Spleen (tissue), 11 donors: ENCODE data around the gene SLC36A4. TPM values are rescaled to one million over a fixed set of nuclear protein-coding genes. Genes with fewer than 3 reads are reported as not detected.

Experiments
- DNase-seq: peaks from one replicate; pipeline ENCODE4 v3.0.0-alpha.2; 2020
- H3K27ac ChIP-seq, 8 donors: fragments of 200-600 bp; sonication (generic) in 7 of 8; 1 replicate in 4 of 8; 2 replicates in 4 of 8; pipeline versions ENCODE4 v1.5.0 to v1.8.0; 2016 to 2021; ENCODE audit warnings: inconsistent platforms in 4 of 8, mild to moderate bottlenecking in 4 of 8, moderate library complexity in 1 of 8
- H3K27me3 ChIP-seq, 7 donors: fragments of 200-600 bp; sonication (generic) in 6 of 7; replicated peaks in 1 of 7; 1 replicate in 4 of 7; 2 replicates in 3 of 7; pipeline versions ENCODE4 v1.5.0 to v1.8.0; 2016 to 2021; ENCODE audit warnings: inconsistent platforms in 3 of 7, mild to moderate bottlenecking in 1 of 7
- H3K36me3 ChIP-seq, 6 donors: fragments of 200-600 bp; sonication (generic) in 5 of 6; 1 replicate in 4 of 6; 2 replicates in 2 of 6; pipeline versions ENCODE4 v1.5.0 to v1.8.0; 2016 to 2021; ENCODE audit warnings: inconsistent platforms in 2 of 6
- H3K4me1 ChIP-seq, 6 donors: fragments of 200-600 bp; sonication (generic) in 5 of 6; 1 replicate in 3 of 6; 2 replicates in 3 of 6; pipeline versions ENCODE4 v1.5.0 to v1.8.0; 2016 to 2021; ENCODE audit warnings: inconsistent platforms in 3 of 6
- H3K4me3 ChIP-seq, 8 donors: fragments of 200-600 bp; sonication (generic) in 7 of 8; 1 replicate in 4 of 8; 2 replicates in 4 of 8; pipeline versions ENCODE4 v1.5.0 to v1.8.0; 2016 to 2021; ENCODE audit warnings: inconsistent platforms in 4 of 8, mild to moderate bottlenecking in 4 of 8, moderate library complexity in 2 of 8
- H3K9me3 ChIP-seq, 8 donors: fragments of 200-600 bp; sonication (generic) in 7 of 8; 1 replicate in 4 of 8; 2 replicates in 4 of 8; pipeline versions ENCODE4 v1.5.0 to v1.8.0; 2016 to 2021; ENCODE audit warnings: inconsistent platforms in 4 of 8
- POLR2A ChIP-seq, 3 donors: fragments of 450-650 bp; IDR thresholded peaks; one replicate each; pipeline ENCODE4 v1.5.1; 2017; ENCODE audit warnings: antibody characterized with exemption in 3 of 3, mild to moderate bottlenecking in 1 of 3
- POLR2AphosphoS5 ChIP-seq, 3 donors: sonication (generic); formaldehyde crosslinking; IDR thresholded peaks; one replicate each; pipeline ENCODE4 v1.5.1; 2017; ENCODE audit warnings: antibody characterized with exemption in 3 of 3
- WGBS, 5 donors: extraction: QIAGEN DNeasy Blood & Tissue Kit in 3 of 5; methylation state at CpG; one replicate each; pipeline versions ENCODE4 v1.1.5 to v1.1.7; 2013 to 2018; 5-methylcytosine and 5-hydroxymethylcytosine counted together
- intact Hi-C: fragments of 100-400 bp; cut with DNase I; formaldehyde crosslinking; loops from one replicate; pipeline ENCODE4 v1.15.0; 2023; ENCODE audit warnings: low total_unique reads
- polyA plus RNA-seq, 3 donors: library from polyadenylated mRNA; stranded (reverse); fragments of 200-250 nt; gene quantifications; one replicate each; pipeline ENCODE4 v1.2.1, GENCODE V29; 2013
- total RNA-seq, 7 donors: library from RNA; depleted of rRNA in 3 of 7; stranded (reverse); fragments of >200 nt in 3 of 7; fragmentation: NEBNext Ultra II Directional in 4 of 7; extraction: Animal tissue kit (Norgen Biotek cat#: 25700) in 4 of 7; gene quantifications; one replicate each; pipeline versions ENCODE4 v1.1.0 to v1.2.1, GENCODE V29; 2016 to 2021
- TF ChIP-seq, protein P1 (sequence below), 11 experiments: fragments of 200-600 bp in 7 of 11; fragments of 450-650 bp in 4 of 11; sonication (generic) in 4 of 11; IDR thresholded peaks in 8 of 11; conservative IDR thresholded peaks in 3 of 11; 1 replicate in 7 of 11; 2 replicates in 4 of 11; pipeline versions ENCODE4 v1.4.0 to v1.8.0; 2016 to 2021; ENCODE audit warnings: antibody characterized with exemption in 11 of 11, inconsistent platforms in 4 of 11, mild to moderate bottlenecking in 1 of 11
- donor health status: healthy with polysubstance abuse.
- donor health status: DM: no; HTN: no; CAD: no; lungs with moderate emphysema.
- donor health status: DM: no; HTN: no; CAD: no.
- donor health status: Bipolar disorder and iron deficiency.
- donor health status: healthy.
- donor health status: DM: no; HTN: no; CAD: no.
- donor health status: DM: yes; HTN: yes; CAD: no.

Gene SLC36A4
- total and polyA plus RNA-seq, 10 donors, result 2.6 to 41.4 (median 17.3) TPM

DNA sequence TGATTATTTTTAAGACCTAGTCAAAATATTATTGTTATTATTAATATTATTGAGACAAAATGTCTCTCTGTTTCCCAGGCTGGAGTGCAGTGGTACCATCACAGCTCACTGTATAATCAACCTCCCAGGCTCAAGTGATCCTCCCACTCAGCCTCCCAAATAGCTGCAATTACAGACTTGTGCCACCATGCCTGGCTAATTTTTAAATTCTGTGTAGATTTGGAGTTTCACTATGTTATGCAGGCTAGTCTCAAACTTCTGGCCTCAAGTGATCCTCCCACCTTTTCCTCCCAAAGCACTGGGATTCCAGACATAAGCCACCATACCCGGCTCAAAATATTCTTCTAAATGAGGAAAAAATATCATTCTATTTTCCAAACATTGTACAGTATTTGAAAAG, 37.0 kb downstream of the SLC36A4 start:
- Histone ChIP-seq H3K27me3 (no peaks in the 10 kb centered on the region), H3K4me3 (no peak overlapping the region), H3K4me1 (no peaks in the 10 kb centered on the region), H3K27ac (no peak overlapping the region), H3K9me3 (peaks cover 0 to 13% (median 5%) of the 10 kb centered on the region in 8 donors), H3K36me3 (peaks cover 0 to 98% (median 19%) of the 10 kb centered on the region in 6 donors)
- TF ChIP-seq, protein P1, sequence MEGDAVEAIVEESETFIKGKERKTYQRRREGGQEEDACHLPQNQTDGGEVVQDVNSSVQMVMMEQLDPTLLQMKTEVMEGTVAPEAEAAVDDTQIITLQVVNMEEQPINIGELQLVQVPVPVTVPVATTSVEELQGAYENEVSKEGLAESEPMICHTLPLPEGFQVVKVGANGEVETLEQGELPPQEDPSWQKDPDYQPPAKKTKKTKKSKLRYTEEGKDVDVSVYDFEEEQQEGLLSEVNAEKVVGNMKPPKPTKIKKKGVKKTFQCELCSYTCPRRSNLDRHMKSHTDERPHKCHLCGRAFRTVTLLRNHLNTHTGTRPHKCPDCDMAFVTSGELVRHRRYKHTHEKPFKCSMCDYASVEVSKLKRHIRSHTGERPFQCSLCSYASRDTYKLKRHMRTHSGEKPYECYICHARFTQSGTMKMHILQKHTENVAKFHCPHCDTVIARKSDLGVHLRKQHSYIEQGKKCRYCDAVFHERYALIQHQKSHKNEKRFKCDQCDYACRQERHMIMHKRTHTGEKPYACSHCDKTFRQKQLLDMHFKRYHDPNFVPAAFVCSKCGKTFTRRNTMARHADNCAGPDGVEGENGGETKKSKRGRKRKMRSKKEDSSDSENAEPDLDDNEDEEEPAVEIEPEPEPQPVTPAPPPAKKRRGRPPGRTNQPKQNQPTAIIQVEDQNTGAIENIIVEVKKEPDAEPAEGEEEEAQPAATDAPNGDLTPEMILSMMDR (IDR thresholded peaks at IDR 0.05 in 8 of 11, conservative IDR thresholded peaks at IDR 0.05 in 3 of 11), result no peak
- TF ChIP-seq POLR2AphosphoS5 (IDR thresholded peaks at IDR 0.05) (no peak), POLR2A (IDR thresholded peaks at IDR 0.05) (no peak)
- intact Hi-C loops, result no loop called here
- DNase-seq, result no peak
- WGBS, 5 donors, result 89 to 100% (median 94%) methylated on average over 1 of the region's 1 CpG

DNA sequence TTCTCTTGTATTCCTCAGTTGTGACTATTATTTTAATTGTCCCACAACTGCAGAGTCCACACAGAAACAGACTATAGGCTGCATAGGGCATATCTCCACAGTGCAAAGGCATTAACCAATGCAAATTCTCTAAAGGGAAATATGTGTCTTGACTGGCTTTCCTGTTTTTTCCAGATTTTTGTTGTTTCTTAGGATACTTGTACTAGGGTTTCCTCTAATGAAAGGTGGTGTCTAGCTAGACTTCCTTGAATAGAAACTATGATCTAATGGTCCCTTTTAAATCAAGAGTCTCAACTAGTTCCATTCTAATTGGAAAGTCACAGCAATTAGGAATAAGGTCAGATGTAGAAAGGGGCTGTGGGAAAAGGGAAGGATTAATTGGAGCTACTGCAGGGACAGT, 37.6 kb downstream of the SLC36A4 start:
- H3K4me1 ChIP-seq, result no peaks in the 10 kb centered on the region
- no peak overlapping the region for H3K4me3 ChIP-seq
- TF ChIP-seq POLR2A (IDR thresholded peaks at IDR 0.05) (no peak), POLR2AphosphoS5 (IDR thresholded peaks at IDR 0.05) (no peak)
- TF ChIP-seq, protein P1 (IDR thresholded peaks at IDR 0.05 in 8 of 11, conservative IDR thresholded peaks at IDR 0.05 in 3 of 11), result no peak
- no peak for DNase-seq
- intact Hi-C loops, result no loop called here
- H3K36me3 ChIP-seq, result peaks cover 0 to 92% (median 19%) of the 10 kb centered on the region in 6 donors
- H3K27me3 ChIP-seq, result no peaks in the 10 kb centered on the region
- H3K9me3 ChIP-seq, result peaks cover 0 to 15% (median 5%) of the 10 kb centered on the region in 8 donors
- H3K27ac ChIP-seq, result no peak overlapping the region

DNA sequence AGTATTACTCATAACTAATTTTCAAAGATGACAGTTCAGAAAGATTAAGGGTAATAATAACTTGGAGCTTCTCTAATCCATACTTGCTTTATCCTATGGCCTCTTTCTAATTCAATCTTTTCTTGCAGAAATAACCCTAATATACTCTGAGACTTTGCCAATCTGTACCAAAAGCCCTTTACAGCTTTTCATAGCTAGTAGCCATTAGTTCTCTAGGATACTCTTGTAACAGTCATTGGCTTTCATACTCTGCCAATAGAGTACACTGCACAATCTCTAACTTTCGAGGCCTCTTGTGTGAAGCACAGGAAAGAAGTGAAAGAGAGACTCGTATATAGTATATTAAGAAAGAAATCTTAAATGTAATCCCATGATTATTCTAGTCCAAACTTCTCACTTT, 38.1 kb downstream of the SLC36A4 start:
- 84 to 98% (median 90%) methylated on average over 2 of the region's 2 CpGs for WGBS, 5 donors
- intact Hi-C loops, result no loop called here
- no peak overlapping the region for H3K27ac ChIP-seq
- H3K36me3 ChIP-seq, result peaks cover 0 to 87% (median 14%) of the 10 kb centered on the region in 6 donors
- H3K9me3 ChIP-seq, result peaks cover 0 to 15% (median 5%) of the 10 kb centered on the region in 8 donors
- DNase-seq, result no peak
- H3K27me3 ChIP-seq, result no peaks in the 10 kb centered on the region
- TF ChIP-seq POLR2AphosphoS5 (IDR thresholded peaks at IDR 0.05) (no peak), POLR2A (IDR thresholded peaks at IDR 0.05) (no peak)
- TF ChIP-seq, protein P1 (IDR thresholded peaks at IDR 0.05 in 8 of 11, conservative IDR thresholded peaks at IDR 0.05 in 3 of 11), result no peak
- H3K4me3 ChIP-seq, result no peak overlapping the region
- H3K4me1 ChIP-seq, result no peaks in the 10 kb centered on the region

DNA sequence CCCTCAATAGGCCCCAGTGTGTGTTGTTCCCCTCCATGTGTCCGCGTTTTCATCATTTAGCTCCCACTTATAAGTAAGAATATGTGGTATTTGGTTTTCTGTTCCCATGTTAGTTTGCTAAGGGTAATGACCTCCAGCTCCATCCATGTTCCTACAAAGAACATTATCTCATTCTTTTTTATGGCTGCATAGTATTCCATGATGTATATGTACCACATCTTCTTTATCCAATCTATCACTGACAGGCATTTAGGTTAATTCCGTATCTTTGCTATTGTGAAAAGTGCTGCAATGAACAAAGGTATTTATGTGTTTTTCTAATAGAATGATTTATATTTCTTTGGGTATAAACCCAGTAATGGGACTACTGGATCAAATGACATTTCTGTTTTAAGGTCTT, 42.1 kb downstream of the SLC36A4 start:
- DNase-seq, result no peak
- intact Hi-C loops, result no loop called here
- Histone ChIP-seq H3K4me3 (no peak overlapping the region), H3K36me3 (peaks cover 0 to 73% (median 0%) of the 10 kb centered on the region in 6 donors), H3K4me1 (no peaks in the 10 kb centered on the region), H3K27me3 (no peaks in the 10 kb centered on the region), H3K27ac (no peak overlapping the region), H3K9me3 (peaks cover 0 to 15% (median 5%) of the 10 kb centered on the region in 8 donors)
- whole genome bisulfite sequencing, 5 donors, result 98 to 99% (median 98%) methylated on average over 3 of the region's 3 CpGs
- TF ChIP-seq POLR2AphosphoS5 (IDR thresholded peaks at IDR 0.05) (no peak), POLR2A (IDR thresholded peaks at IDR 0.05) (no peak)
- TF ChIP-seq, protein P1 (IDR thresholded peaks at IDR 0.05 in 8 of 11, conservative IDR thresholded peaks at IDR 0.05 in 3 of 11), result no peak
